VCaP (cell line): Measurements from ENCODE around the gene TOR1AIP2.
"Not testable (repeated sequence)": the region's sequence is repeated elsewhere in the genome, so short reads cannot be mapped to it uniquely, and the experiment has no call there.

Source experiments
- H3K27ac ChIP-seq: fragments of 450-650 bp; 2 replicates; pipeline ENCODE4 v1.5.1; 2017
- CTCF ChIP-seq: fragments of 450-650 bp; conservative IDR thresholded peaks from 2 replicates; pipeline ENCODE4 v1.5.1; 2017; ENCODE audit warnings: mild to moderate bottlenecking, moderate library complexity

TOR1AIP2 gene

GRCh38 chr1:179805291-179806195 lies 72.1 kb downstream of the TOR1AIP2 start:
- no peak for TF ChIP-seq CTCF
- H3K27ac ChIP-seq, result no peak overlapping the region

- not testable (repeated sequence) for H3K27ac ChIP-seq
These were observed 73.2 kb downstream of the TOR1AIP2 start for GRCh38 chr1:179804417-179804816.

- H3K27ac ChIP-seq, result no peak overlapping the region
- no peak for TF ChIP-seq CTCF
These were observed 73.7 kb downstream of the TOR1AIP2 start for GRCh38 chr1:179803918-179804317.

GRCh38 chr1:179803104-179803503 lies 74.5 kb downstream of the TOR1AIP2 start:
- no peak overlapping the region for H3K27ac ChIP-seq
- TF ChIP-seq CTCF, result no peak

GRCh38 chr1:179800481-179800880 lies 77.1 kb downstream of the TOR1AIP2 start:
- no peak for TF ChIP-seq CTCF
- H3K27ac ChIP-seq, result no peak overlapping the region

GRCh38 chr1:179798864-179799516 lies 78.6 kb downstream of the TOR1AIP2 start:
- TF ChIP-seq CTCF, result no peak
- H3K27ac ChIP-seq, result no peak overlapping the region

GRCh38 chr1:179798213-179798863 lies 79.3 kb downstream of the TOR1AIP2 start:
- no peak for TF ChIP-seq CTCF
- no peak overlapping the region for H3K27ac ChIP-seq
